ENCODE results near the gene SLC10A7. TPM values are rescaled to one million over a fixed set of nuclear protein-coding genes. Genes with fewer than 3 reads are reported as not detected.

Gene SLC10A7
- total and polyA plus RNA-seq, 2 of the 8 experiments (the other 6 are each of a cell fraction or from before 2014, with no cell fraction given): 2.5 to 2.9 TPM

GRCh38 chr4:146567396-146567795 lies 45.7 kb upstream of the SLC10A7 start:
- Histone ChIP-seq H4K20me1 (replicated peaks in 1 of 2; ENCODE audit: control insufficient read depth in 1 of 2, insufficient read depth in 2 of 2, low read length in 2 of 2) (no peaks in the 10 kb centered on the region), H3K14ac (ENCODE audit: insufficient read length) (no peak overlapping the region), H2BK15ac (ENCODE audit: low read length) (no peak overlapping the region), H2BK5ac (ENCODE audit: low read depth, low read length) (no peak overlapping the region), H4K5ac (ENCODE audit: insufficient read length, low read depth, low read length) (no peak overlapping the region), H4K91ac (replicated peaks; ENCODE audit: insufficient read length, low read length) (no peak overlapping the region), H3K4me3 (ENCODE audit: extremely low read depth in 1 of 4, insufficient read depth in 2 of 4, low read depth in 3 of 4, low read length in 4 of 4) (no peak overlapping the region), H2BK20ac (ENCODE audit: low read length) (no peak overlapping the region), H2BK120ac (replicated peaks; ENCODE audit: low read depth, low read length) (no peak overlapping the region), H3K27ac (ENCODE audit: low read depth, low read length) (no peak overlapping the region), H3K79me1 (ENCODE audit: low read depth, low read length) (no peaks in the 10 kb centered on the region), H3K9ac (replicated peaks in 1 of 4; ENCODE audit: extremely low read depth in 1 of 4, low read depth in 3 of 4, low read length in 3 of 4) (no peak overlapping the region), H3K4ac (replicated peaks; ENCODE audit: insufficient read length, low read depth, low read length) (no peak overlapping the region), H3K27me3 (replicated peaks in 1 of 4; ENCODE audit: control insufficient read depth in 3 of 4, extremely low read depth in 1 of 4, insufficient read depth in 3 of 4, low read length in 3 of 4) (no peaks in the 10 kb centered on the region), H3K9me3 (ENCODE audit: insufficient read depth in 2 of 2, low read depth in 1 of 2, low read length in 1 of 2) (no peaks in the 10 kb centered on the region), H3K36me3 (ENCODE audit: control insufficient read depth in 2 of 4, insufficient read depth in 4 of 4, low read length in 3 of 4) (no peaks in the 10 kb centered on the region), H3K23ac (ENCODE audit: insufficient read length) (no peak overlapping the region), H2BK12ac (ENCODE audit: low read depth, low read length) (no peak overlapping the region), H2AFZ (ENCODE audit: low read length) (no peak overlapping the region), H3K79me2 (ENCODE audit: control insufficient read depth in 1 of 2, insufficient read depth in 2 of 2, low read length in 2 of 2) (no peaks in the 10 kb centered on the region), H3K4me1 (replicated peaks in 1 of 4; ENCODE audit: control insufficient read depth in 3 of 4, insufficient read depth in 4 of 4, low read length in 3 of 4) (no peaks in the 10 kb centered on the region), H3K4me2 (ENCODE audit: insufficient read depth in 1 of 2, low read depth in 2 of 2, low read length in 2 of 2) (no peak overlapping the region), H3K18ac (ENCODE audit: extremely low read depth, low read length) (no peak overlapping the region), H3K23me2 (ENCODE audit: low read depth, low read length) (no peaks in the 10 kb centered on the region), H2AK5ac (ENCODE audit: low read depth, low read length) (no peak overlapping the region), H4K8ac (ENCODE audit: extremely low read depth, insufficient read depth, low read length) (no peak overlapping the region), H3K56ac (replicated peaks; ENCODE audit: insufficient read length, low read depth, low read length) (no peak overlapping the region)
- 82% methylated on average over 2 of the region's 2 CpGs; no CpG with 5 or more reads in 1 of the 2 experiments for WGBS, 2 experiments (ENCODE audit: extremely low coverage in 1 of 2, insufficient coverage in 1 of 2, insufficient read length in 1 of 2, insufficient replicate concordance in 2 of 2, low coverage in 1 of 2, low lambda C conversion rate in 2 of 2, missing lambda C conversion rate in 1 of 2)
- CTCF ChIA-PET (ENCODE audit: partially characterized antibody): interaction anchor here (1.0 to 1.5 kb wide), 2 partner anchors 19 to 236 kb away, joined by 3 to 4 read pairs; no protein-coding TSS in a partner anchor
- FAIRE-seq (no peak), DNase-seq (ENCODE audit: low read depth in 1 of 2, low spot score in 2 of 2) (no peak)
- POLR2A ChIA-PET (ENCODE audit: partially characterized antibody): no interaction called here
- TF ChIP-seq TEAD4 (IDR thresholded peaks at IDR 0.05; ENCODE audit: low read depth, low read length) (no peak), E2F6 (IDR thresholded peaks at IDR 0.05) (no peak), MAX (IDR thresholded peaks at IDR 0.05) (no peak), ZNF274 (IDR thresholded peaks at IDR 0.05; ENCODE audit: borderline replicate concordance, extremely low read depth, low read length) (no peak), POLR2AphosphoS5 (IDR thresholded peaks at IDR 0.05; ENCODE audit: low read depth, low read length) (no peak), SP4 (IDR thresholded peaks at IDR 0.05; ENCODE audit: low read length) (no peak), GTF2F1 (IDR thresholded peaks at IDR 0.05; ENCODE audit: borderline replicate concordance, low read depth, low read length) (no peak)
